Endodermal cell (in vitro differentiated cells): ENCODE results near the gene SPINK6. TPM values are rescaled to one million over a fixed set of nuclear protein-coding genes. Genes with fewer than 3 reads are reported as not detected.

Experiments used
- DNase-seq: peaks from one replicate; pipeline ENCODE4 v3.0.0-alpha.2; 2017
- H3K27ac ChIP-seq: 2 replicates; pipeline ENCODE4 v1.5.1; 2013; ENCODE audit warnings: mild to moderate bottlenecking, low read depth, low read length, moderate library complexity
- H3K27me3 ChIP-seq: 2 replicates; pipeline ENCODE4 v1.6.1; 2013; ENCODE audit warnings: mild to moderate bottlenecking, low read length, moderate library complexity; ENCODE audit not compliant: insufficient read depth, control insufficient read depth, poor library complexity, severe bottlenecking
- H3K36me3 ChIP-seq: 2 replicates; pipeline ENCODE4 v1.7.0; 2013; ENCODE audit warnings: mild to moderate bottlenecking, low read length, moderate library complexity; ENCODE audit not compliant: control insufficient read depth, insufficient read depth
- H3K4me1 ChIP-seq: one replicate; pipeline ENCODE4 v1.7.0; 2013; ENCODE audit warnings: low read length; ENCODE audit not compliant: control insufficient read depth, insufficient read depth
- H3K4me3 ChIP-seq: 2 replicates; pipeline ENCODE4 v1.5.1; 2013; ENCODE audit warnings: mild to moderate bottlenecking, low read length, moderate library complexity
- H3K9ac ChIP-seq: 2 replicates; pipeline ENCODE4 v1.6.1; 2013; ENCODE audit warnings: mild to moderate bottlenecking, low read length, moderate library complexity; ENCODE audit not compliant: poor library complexity, severe bottlenecking; ENCODE audit errors: extremely low read depth
- H3K9me3 ChIP-seq: 2 replicates; pipeline ENCODE4 v1.6.1; 2013; ENCODE audit warnings: mild to moderate bottlenecking, low read length, moderate library complexity; ENCODE audit not compliant: control insufficient read depth
- H3K27ac Mint-ChIP-seq: 2 replicates; pipeline ENCODE4 v1.8.0; 2020; ENCODE audit warnings: mixed read lengths
- H3K27me3 Mint-ChIP-seq: 2 replicates; pipeline ENCODE4 v1.8.0; 2021; ENCODE audit warnings: mild to moderate bottlenecking, mixed read lengths; ENCODE audit not compliant: insufficient read depth
- H3K36me3 Mint-ChIP-seq: 2 replicates; pipeline ENCODE4 v1.8.0; 2020; ENCODE audit warnings: low read depth, mixed read lengths
- H3K4me1 Mint-ChIP-seq: 2 replicates; pipeline ENCODE4 v1.8.0; 2020; ENCODE audit warnings: mixed read lengths
- H3K4me3 Mint-ChIP-seq: 2 replicates; pipeline ENCODE4 v1.8.0; 2020; ENCODE audit warnings: mild to moderate bottlenecking, moderate library complexity, mixed read lengths
- H3K9me3 Mint-ChIP-seq: 2 replicates; pipeline ENCODE4 v1.8.0; 2020; ENCODE audit warnings: mild to moderate bottlenecking, mixed read lengths
- CTCF ChIP-seq: fragments of 200-600 bp; sonication (generic); conservative IDR thresholded peaks from 2 replicates; pipeline ENCODE4 v1.5.0; 2021; ENCODE audit warnings: antibody characterized with exemption, mild to moderate bottlenecking
- total RNA-seq, 2 donors: library from RNA; stranded (reverse); fragmentation: NEBNext Ultra II Directional in 1 of 2; extraction: Animal tissue kit (Norgen Biotek cat#: 25700) in 1 of 2; gene quantifications; 2 replicates in 1 of 2; 3 replicates in 1 of 2; pipeline ENCODE4 v1.2.1, GENCODE V29; 2021

The SPINK6 gene
- total RNA-seq, 2 donors from 2014 or later: not detected

GRCh38 chr5:148261221-148261620, 58.4 kb downstream of the SPINK6 start:
- no peaks in the 10 kb centered on the region for H3K4me1 Mint-ChIP-seq
- no peaks in the 10 kb centered on the region for H3K36me3 Mint-ChIP-seq
- H3K27me3 Mint-ChIP-seq: peaks cover 13% of the 10 kb centered on the region

More at GRCh38 chr5:148261221-148261620, 58.4 kb downstream of the SPINK6 start:
- Histone ChIP-seq H3K36me3 (no peaks in the 10 kb centered on the region), H3K9me3 (peaks cover 15% of the 10 kb centered on the region), H3K9ac (no peak overlapping the region), H3K4me1 (peaks cover 4% of the 10 kb centered on the region), H3K27ac (no peak overlapping the region), H3K27me3 (no peaks in the 10 kb centered on the region), H3K4me3 (no peak overlapping the region)
- TF ChIP-seq CTCF: no peak
- DNase-seq: no peak
- no peak overlapping the region for H3K4me3 Mint-ChIP-seq
- H3K27ac Mint-ChIP-seq: no peak overlapping the region
- H3K9me3 Mint-ChIP-seq: peaks cover 17% of the 10 kb centered on the region

Other genes starting within 250 kb of the SPINK6 start
- gene SPINK5, start 139.1 kb upstream of the SPINK6 start, total RNA-seq: 10 to 100 TPM in 1 of 2 donors, 1 to 10 TPM in 1; 2.6 to 12.4 TPM
- not detected for gene SPINK14, start 34.5 kb upstream of the SPINK6 start, total RNA-seq
- gene MARCOL, start 35.5 kb downstream of the SPINK6 start, total RNA-seq: not detected
- not detected for gene SPINK13, start 65.8 kb downstream of the SPINK6 start, total RNA-seq
- not detected for gene SPINK7, start 109.4 kb downstream of the SPINK6 start, total RNA-seq
- not detected for gene SPINK9, start 132.5 kb downstream of the SPINK6 start, total RNA-seq
- gene FBXO38, start 180.9 kb downstream of the SPINK6 start, total RNA-seq: 10 to 100 TPM; 45.4 to 49.7 TPM